ENCODE results near the gene CLDN7. TPM values are rescaled to one million over a fixed set of nuclear protein-coding genes. Genes with fewer than 3 reads are reported as not detected.
A peak's percentile ranks its signal among the peaks of the same experiment; 100 is the strongest.

The CLDN7 gene, protein sequence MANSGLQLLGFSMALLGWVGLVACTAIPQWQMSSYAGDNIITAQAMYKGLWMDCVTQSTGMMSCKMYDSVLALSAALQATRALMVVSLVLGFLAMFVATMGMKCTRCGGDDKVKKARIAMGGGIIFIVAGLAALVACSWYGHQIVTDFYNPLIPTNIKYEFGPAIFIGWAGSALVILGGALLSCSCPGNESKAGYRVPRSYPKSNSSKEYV
- 1 to 10 TPM; 3.0 to 9.0 (median 7.4) TPM for total RNA-seq

DNA sequence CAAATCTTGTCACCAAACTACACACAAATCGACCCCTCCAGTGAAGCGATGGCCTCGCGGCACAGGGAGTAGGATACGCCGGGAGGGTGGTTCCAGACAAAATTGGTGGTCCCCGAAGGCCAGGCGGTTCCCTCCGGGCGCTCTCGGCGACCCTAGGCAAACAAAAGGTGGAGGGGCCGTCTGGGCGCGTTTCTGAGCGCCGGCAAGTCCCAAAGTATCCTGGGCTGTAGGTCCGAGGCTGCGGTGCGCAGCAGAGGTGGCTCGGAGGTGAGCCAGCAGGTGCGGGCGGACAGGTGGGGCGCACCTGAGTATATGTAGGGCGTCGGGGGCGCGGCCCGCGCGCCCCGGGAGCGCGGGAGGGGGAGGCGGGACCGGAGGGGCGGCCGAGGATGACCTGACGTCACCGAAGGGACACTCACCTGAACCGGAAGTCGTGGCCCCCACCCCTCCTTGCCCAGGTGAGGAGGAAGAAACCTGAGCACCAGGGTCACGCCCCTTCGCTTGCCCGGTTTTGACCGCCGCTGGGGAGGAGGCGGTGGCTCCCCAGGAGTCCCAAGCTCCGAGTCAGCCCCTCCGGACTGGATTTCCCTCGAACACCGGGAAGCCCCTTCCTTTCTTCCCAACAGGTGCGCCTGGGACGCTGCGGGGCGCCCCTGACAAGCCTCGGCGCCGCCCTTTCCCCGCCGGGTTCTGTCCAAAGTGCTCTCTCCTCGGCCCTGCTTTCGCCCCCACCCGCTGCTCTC is at the start of gene CLDN7:
CLDN7 (minus strand) TSS at position 287 of the 743 bp plus-strand sequence. CDS start 435 bp downstream, outside the sequence.
- DNase-seq (ENCODE audit: low spot score) (no peak), ATAC-seq (ENCODE audit: low FRiP score) (no peak)
- TF ChIP-seq, protein P1, sequence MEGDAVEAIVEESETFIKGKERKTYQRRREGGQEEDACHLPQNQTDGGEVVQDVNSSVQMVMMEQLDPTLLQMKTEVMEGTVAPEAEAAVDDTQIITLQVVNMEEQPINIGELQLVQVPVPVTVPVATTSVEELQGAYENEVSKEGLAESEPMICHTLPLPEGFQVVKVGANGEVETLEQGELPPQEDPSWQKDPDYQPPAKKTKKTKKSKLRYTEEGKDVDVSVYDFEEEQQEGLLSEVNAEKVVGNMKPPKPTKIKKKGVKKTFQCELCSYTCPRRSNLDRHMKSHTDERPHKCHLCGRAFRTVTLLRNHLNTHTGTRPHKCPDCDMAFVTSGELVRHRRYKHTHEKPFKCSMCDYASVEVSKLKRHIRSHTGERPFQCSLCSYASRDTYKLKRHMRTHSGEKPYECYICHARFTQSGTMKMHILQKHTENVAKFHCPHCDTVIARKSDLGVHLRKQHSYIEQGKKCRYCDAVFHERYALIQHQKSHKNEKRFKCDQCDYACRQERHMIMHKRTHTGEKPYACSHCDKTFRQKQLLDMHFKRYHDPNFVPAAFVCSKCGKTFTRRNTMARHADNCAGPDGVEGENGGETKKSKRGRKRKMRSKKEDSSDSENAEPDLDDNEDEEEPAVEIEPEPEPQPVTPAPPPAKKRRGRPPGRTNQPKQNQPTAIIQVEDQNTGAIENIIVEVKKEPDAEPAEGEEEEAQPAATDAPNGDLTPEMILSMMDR (IDR thresholded peaks at IDR 0.05): no peak

DNA sequence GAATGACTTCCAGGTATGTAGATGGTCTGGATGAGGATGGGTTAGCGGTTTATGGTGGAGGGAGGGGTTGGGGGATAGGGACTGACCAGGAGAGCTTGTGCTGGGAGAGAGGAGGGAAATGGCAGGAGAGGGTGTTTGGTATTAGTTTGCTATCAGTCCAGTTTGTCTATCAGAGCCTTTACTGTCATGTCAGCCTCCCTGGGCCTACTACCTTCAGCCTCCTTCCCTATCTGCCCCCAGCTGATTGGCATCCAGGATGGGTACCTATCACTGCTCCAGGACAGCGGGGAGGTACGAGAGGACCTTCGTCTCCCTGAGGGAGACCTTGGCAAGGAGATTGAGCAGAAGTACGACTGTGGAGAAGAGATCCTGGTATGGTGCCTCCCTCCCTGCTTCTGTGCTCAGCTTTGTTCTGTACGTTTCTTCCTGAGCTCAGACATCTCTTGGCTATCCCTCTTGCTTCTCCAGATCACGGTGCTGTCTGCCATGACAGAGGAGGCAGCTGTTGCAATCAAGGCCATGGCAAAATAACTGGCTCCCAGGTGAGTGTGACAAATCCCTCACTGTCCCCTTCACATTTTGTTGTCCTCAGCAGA is 48.9 kb upstream of the CLDN7 start:
- ATAC-seq (ENCODE audit: low FRiP score) (no peak), DNase-seq (ENCODE audit: low spot score) (no peak)
- TF ChIP-seq, protein P1 (IDR thresholded peaks at IDR 0.05): no peak

DNA sequence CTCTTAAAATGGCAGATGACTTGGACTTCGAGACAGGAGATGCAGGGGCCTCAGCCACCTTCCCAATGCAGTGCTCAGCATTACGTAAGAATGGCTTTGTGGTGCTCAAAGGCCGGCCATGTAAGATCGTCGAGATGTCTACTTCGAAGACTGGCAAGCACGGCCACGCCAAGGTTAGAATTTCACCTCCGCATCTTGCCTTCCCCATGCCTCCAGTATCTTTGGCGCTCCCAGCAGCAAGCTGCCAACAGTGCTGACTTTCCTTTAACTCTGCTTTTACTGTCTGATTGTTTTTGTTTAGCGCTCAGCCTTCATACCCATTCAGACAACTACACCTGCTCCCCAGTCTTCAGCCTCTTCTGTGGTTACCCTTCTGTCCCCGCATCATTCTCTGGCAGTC is 47.4 kb upstream of the CLDN7 start:
- TF ChIP-seq, protein P1 (IDR thresholded peaks at IDR 0.05): no peak
- ATAC-seq (ENCODE audit: low FRiP score) (no peak), DNase-seq (ENCODE audit: low spot score) (no peak)

DNA sequence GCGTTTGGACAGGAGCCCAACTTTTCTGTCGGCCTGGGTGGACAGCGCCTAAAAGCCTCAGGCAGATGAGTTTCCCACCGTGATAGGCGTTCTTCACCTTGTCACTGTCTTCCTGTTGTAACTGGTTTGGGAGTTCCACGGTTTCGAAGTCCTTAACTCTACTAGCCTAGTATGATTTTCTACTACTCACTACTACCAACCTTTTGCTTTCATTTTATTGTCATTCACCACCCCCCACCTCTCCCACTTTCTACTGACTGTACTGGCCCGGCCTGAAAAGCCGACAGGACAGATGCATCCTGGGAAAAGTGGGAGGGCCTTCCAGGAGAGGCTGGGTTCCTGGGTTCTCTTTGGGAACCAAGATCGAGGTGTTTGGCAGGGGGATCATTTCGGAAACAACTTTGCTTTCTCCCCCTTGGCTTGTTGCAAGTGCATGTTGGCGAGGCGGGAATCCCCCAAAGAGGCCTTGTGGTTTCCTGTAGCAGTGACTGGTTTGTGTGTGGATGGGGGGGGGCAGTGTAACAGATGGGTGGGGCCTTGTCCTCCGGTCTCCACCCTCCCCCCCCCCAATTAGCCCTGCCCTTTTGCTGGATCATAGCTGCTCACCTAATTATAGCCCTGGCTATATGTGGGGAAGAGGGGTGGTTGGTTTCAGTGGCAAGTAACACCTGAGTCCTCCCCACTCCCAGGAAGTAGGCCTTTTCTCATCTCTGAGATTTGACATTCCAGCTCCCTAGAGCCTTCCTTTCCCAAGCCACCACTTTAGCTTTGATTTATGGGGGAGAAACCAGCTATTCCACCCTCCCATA is 46.6 kb upstream of the CLDN7 start:
- DNase-seq (ENCODE audit: low spot score) (no peak), ATAC-seq (ENCODE audit: low FRiP score) (peak; percentile 29)
- TF ChIP-seq, protein P1 (IDR thresholded peaks at IDR 0.05): no peak

DNA sequence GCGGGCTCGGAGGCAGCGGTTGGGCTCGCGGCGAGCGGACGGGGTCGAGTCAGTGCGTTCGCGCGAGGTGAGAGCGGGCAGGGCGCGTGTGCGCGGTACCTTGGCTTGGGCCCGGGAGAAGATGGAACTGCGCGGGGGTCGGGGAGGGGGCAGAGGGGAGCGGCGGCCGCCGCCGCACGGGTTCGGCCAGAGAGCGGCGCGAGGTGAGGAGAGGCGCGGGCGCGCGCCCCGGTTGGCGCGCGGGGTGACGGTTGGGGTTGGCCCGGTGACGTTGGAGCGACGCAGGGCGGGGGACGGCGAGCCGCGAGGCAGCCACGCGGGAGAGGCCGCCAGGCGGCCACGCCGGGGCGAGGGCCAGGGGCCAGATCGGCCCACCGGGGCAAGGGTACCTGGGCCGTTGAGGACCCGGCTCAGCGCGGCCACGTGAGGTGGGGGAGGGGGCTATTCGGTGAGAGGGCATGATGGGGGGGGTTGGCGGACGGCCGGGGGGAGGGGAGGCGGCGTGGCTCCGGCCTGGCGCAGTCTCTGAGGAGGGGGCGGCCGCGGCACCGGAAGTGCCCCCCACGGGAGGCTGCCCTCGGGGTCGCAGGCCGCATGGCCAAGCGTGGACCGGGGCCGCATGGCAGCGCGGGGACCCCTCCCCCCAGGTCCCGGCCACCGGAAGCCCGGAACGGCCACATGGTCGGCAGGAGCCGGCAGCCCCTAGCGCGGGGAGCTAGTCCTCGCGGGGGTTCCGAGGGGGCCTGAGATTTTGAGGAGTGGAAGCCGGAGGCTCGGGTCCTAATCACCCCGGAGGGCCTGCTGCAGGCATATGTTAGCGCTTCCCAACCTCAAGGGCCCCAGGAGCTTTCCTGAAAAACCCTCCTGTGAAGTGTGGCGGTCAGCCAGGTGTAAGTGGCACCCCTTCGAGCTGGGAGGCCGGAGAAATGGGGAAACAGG is 45.7 kb upstream of the CLDN7 start:
- TF ChIP-seq, protein P1 (IDR thresholded peaks at IDR 0.05): no peak
- DNase-seq (ENCODE audit: low spot score) (no peak), ATAC-seq (ENCODE audit: low FRiP score) (peak; percentile 0)
